KG1 (cell line): ENCODE measurements around the gene MLXIP.

Experiments
- DNase-seq: peaks from one replicate; lab custom pipeline; 2025; lab: John Stamatoyannopoulos, UW

MLXIP gene

GRCh38 chr12:122126713-122127597 is 48.4 kb downstream of the MLXIP start:
- DNase-seq: no peak

DNA sequence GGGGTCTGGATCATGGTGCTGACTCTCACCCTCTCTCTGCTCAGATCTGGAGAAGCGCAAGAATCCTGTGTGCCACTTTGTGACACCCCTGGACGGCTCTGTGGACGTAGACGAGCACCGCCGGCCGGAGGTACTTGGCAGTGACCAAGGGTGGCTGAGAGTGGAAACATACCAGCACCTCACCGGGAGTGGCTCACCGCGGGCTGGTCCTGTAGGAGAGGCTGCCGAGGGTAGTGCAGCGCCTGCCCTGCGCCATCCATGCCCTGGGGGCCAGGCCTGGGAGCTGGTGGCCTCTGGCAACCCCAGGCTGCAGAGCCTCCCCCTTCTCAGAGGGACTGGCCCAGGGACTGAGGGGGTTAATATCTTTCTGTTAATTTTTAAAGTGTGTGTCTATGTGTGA is 49.3 kb downstream of the MLXIP start:
- no peak for DNase-seq

GRCh38 chr12:122128481-122128880 is 49.9 kb downstream of the MLXIP start:
- no peak for DNase-seq

- no peak for DNase-seq
These were observed 50.6 kb downstream of the MLXIP start for GRCh38 chr12:122129131-122129530.

DNA sequence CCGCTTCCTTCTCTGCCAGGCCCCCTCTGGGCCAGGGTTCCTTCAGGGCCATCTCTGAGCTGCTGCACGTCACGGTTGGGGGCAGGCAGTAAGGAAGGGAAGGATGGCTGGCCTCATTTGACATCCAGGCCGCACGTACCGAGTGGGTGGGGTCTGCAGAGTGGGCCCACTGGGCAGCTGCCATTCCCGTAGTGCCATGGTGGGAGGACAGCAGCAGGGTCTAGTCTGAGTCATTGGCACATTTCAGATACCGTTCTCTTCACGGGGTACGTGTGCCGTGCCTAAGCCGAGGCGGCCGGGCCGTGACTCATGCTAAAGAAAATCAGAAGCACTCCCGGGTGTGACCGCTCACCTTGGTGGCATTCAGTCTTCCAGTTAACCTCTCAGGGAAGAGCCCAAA is 51.6 kb downstream of the MLXIP start:
- no peak for DNase-seq

GRCh38 chr12:122133192-122133950 is 54.8 kb downstream of the MLXIP start:
- DNase-seq: no peak

GRCh38 chr12:122135437-122136031 is 57.0 kb downstream of the MLXIP start:
- no peak for DNase-seq

DNA sequence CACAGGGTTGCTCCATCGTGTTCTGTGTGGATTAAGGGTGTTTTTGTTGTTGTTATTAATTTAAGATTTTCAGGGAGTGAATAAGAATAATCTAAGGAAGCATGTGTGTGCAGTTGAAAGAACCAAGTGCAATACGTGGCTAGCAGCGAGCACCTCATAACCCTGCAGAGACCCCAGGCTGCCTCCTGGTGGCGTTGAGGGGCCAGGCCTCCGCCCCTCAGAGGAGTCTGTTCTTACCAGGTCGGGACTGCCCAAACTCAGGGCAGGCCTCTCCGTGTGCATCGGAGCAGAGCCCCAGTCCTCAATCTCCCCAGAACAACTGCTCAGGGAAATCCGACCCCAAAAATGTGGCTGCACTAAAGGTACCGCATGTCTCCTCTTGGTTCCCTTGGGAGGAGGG is 58.7 kb downstream of the MLXIP start:
- no peak for DNase-seq

DNA sequence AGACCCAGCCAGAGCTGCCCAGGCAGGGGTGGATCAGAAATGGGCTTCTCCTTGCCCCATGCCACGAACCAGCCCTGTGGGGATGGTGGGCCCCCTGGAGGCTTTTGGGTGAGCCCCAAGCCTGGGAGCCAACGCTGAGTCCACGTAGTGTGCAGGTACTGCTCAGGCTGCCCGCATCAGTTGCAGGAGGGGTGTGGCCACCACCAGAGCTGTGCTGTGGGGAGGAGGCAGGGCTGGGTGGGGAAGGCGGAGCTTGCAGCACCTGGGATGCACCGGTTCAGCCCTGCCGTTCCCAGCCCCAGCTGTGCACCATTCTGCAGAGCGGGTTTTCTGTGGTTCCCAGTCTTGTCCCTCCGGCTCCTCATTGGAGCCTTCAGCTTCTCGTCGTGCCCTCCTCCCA is 59.1 kb downstream of the MLXIP start:
- no peak for DNase-seq

- no peak for DNase-seq
These were observed 59.6 kb downstream of the MLXIP start for GRCh38 chr12:122138181-122138580.

- DNase-seq: no peak
These were observed 60.1 kb downstream of the MLXIP start for GRCh38 chr12:122138616-122139015.

DNA sequence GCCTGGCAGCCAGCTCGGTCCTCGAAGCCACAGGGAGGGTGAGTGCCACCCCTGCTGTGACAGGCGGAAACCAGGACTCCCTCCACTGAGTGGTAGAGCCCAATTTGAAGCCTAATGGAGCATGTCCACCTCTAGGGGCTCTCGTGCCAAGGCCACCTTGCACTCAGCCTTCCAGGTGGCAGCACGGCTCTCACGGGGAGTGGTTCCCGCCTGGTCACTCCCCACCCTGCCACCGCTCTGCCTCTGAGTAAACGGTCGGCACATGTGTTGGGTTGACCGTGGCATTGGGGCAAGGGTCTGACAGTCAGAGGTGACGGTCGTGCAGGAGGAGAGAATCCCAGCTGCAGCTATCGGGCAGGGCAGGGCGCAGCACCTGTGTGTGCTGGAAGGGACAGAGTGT is 60.7 kb downstream of the MLXIP start:
- DNase-seq: no peak

DNA sequence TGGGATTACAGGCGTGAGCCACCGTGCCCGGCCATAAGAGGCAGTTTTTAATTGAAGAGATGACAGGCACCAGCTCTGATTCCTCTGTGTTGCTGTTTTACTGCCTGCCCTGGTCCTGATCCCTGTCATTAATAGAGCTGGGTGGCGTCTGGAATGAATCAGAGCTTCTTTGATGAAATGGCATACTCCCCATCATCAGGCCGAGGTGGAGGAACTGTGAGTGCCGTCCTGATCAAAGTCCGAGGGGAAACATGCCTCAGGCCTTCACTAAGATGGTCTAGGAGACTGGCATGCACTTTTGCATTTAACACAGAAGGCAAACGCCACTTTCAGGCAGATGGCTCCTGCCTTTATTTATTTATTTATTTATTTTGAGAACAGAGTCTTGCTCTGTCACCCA is 61.4 kb downstream of the MLXIP start:
- DNase-seq: no peak

- no peak for DNase-seq
These were observed 62.1 kb downstream of the MLXIP start for GRCh38 chr12:122140467-122141257.

DNA sequence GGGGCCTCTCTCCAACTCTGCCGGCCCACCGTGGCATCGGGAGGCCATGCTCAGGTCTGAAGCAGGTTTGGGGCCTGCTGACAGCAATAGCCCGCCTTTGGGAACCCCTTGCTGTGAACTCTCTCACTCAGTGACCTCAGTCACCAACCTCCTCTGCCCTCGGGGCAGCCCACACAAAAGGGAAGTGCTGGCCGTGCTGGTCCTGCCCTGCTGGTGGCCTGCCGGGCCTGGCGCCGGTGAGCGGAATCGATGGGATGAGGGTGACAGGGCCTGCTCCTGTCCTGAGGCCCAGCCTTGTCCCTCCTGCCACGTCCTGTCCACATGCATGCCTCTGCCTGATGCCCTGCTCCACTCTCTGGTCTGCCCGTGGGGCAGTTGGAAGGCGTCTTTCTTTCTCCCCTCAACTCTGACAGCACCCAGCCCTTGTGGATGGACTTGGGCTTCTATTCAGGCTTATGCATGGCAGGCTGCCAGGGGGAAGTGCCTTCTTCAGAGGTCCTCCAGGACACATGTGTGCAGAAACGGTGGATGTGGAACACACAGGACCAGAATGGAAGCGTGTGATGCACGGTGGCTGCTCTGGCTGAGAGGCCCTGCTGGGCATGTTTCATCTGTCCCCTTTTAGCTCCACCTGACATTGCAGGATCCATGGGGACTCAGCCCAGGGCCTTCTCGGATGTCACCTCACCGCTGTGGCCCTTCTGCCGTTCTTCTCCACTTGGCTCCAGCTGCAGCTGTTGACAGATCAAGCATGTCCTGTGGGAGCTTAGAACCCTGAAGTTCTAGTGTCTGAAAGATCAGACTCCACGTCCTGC is 63.6 kb downstream of the MLXIP start:
- no peak for DNase-seq

DNA sequence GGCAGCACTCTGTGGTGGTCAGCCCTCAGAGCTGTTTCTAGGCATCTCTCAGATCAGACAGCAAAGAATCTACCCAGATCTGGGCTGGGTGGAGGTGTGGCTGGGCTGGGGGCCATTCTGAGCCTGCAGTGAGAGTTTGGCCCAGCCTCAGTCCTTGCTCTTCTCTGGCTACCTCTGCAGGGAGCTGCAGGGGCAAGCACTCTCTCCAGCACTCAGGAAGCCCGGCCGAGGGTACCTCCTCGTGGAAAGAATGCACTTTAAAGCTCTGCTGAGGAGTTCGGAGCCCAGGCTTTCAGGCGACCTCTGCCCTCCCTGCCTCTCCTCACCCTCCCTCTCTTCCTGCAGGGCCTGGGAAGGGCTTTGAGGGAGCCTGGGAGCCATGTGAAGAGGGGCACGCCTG is 64.3 kb downstream of the MLXIP start:
- DNase-seq: no peak

DNA sequence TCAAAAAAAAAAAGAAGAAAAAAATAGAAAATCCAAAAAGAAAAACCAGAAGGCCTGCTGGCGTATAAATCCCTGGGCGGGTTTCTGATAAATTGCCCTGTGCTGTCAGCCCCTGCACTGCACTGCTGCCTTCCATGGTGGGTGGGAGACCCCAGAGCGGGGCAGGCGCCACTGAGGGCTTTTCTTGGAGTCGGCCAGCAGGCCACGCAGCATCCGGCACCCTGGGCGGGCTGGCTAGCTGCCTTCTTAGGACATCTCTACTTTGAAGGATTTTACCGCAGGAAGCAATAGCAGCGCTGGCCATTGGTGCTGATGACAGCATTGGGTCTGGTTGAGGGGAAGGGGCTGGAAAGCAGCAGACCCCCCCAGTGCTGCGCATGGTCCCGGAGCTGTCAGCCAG is 66.3 kb downstream of the MLXIP start:
- no peak for DNase-seq

GRCh38 chr12:122145505-122146330 is 67.2 kb downstream of the MLXIP start:
- no peak for DNase-seq

DNA sequence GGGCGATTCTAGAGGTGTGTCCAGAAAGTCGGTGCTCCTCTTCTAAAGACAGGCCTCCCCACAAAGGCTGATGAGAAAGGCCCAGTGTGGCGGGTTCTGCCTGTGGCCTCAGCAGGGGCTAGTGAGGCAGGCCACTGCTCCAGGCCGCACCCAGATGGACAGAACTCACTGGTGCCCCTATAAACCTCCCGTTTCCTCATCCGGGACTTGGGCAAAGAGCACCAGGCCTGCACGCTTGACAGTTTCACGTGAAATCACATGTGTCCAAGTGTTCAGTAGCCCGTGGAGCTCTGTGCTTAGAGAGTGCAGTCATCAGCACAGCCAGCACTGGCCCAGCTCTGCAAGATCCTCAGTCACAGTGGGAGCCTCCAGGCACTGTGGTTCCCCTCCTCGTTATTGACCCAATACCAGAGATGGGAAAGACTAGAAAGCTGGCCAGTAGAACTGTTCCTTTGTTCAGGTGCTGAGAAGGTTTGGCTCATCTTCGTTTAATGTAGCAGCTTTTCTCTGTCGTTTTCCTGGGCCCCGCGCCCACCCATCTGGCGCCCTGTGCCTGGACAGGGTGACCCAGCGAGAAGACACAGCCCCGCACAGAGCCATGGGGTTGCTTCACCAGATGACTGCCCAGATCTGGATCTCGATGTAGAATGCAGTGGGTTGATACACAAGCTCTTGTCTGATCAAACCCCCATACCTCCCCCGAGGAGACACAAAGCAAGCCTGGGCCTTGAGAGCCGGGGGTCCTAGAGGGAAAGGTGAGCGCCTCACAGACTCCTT is 69.1 kb downstream of the MLXIP start:
- DNase-seq: no peak

- no peak for DNase-seq
These were observed 70.1 kb downstream of the MLXIP start for GRCh38 chr12:122148657-122149056.
